K562 (cell line): ENCODE results near the gene FAM168B. TPM values are rescaled to one million over a fixed set of nuclear protein-coding genes. Genes with fewer than 3 reads are reported as not detected.

ENCODE experiments used
- ATAC-seq: fragments of 200-7000 bp; cut with Tn5 transposase; 3 replicates; pipeline ENCODE4 v1.9.1; 2020; ENCODE audit warnings: moderate library complexity
- BruUV-seq: library from RNA; stranded (reverse); fragments of 400-500 nt; replicated peaks from 2 replicates; lab custom pipeline; 2021; lab: Mats Ljungman, UMichigan
- CTCF ChIA-PET: fragments of 300-600 bp; formaldehyde crosslinking; extraction: SDS; loops from one replicate; lab custom pipeline; 2021; ENCODE audit warnings: low intra/inter-chr PET ratio; lab: Yijun Ruan, JAX
- POLR2A ChIA-PET: fragments of 300-600, 350-650 bp; sonication (Branson Sonifier 250); formaldehyde crosslinking; extraction: SDS; loops from one replicate; lab custom pipeline; 2021; ENCODE audit warnings: antibody characterized with exemption, inconsistent platforms; lab: Yijun Ruan, JAX
- DNase-seq, 4 experiments: peaks; one replicate each; pipeline versions ENCODE4 v3.0.0 to v3.0.0-alpha.2; 2011 to 2018; ENCODE audit warnings: low spot score in 3 of 4, mixed read lengths in 3 of 4; ENCODE audit errors: extremely low read depth in 1 of 4
- FAIRE-seq: peaks from 2 replicates; lab custom pipeline; 2011; peaks lifted over from hg19 to GRCh38; lab: Jason Lieb, UNC
- H2AFZ ChIP-seq: 2 replicates; pipeline ENCODE4 v1.6.0; 2011; ENCODE audit warnings: low read depth, low read length, control low read depth, inconsistent platforms
- H3K27ac ChIP-seq: fragments of 200-600 bp; 3 replicates; pipeline ENCODE4 v1.8.0; 2011; ENCODE audit warnings: low read depth, mild to moderate bottlenecking, control low read depth, inconsistent platforms, low read length, moderate library complexity, mixed read lengths; ENCODE audit errors: extremely low read depth
- H3K27me3 ChIP-seq, 2 experiments: fragments of 300-600 bp in 1 of 2; 2 replicates in 1 of 2; 3 replicates in 1 of 2; pipeline versions ENCODE4 v1.6.0 to v1.8.0; 2011; ENCODE audit warnings: inconsistent platforms in 2 of 2, low read length in 2 of 2, mild to moderate bottlenecking in 1 of 2, mixed read lengths in 1 of 2, moderate library complexity in 1 of 2; ENCODE audit not compliant: control insufficient read depth in 2 of 2, insufficient read depth in 2 of 2
- H3K36me3 ChIP-seq: fragments of 300-600 bp; 3 replicates; pipeline ENCODE4 v1.8.0; 2011; ENCODE audit warnings: mild to moderate bottlenecking, low read length, inconsistent platforms; ENCODE audit not compliant: control insufficient read depth, insufficient read depth
- H3K4me1 ChIP-seq, 2 experiments: fragments of 200-600 bp in 1 of 2; replicated peaks in 1 of 2; 2 replicates in 1 of 2; 3 replicates in 1 of 2; pipeline versions ENCODE4 v1.5.1 to v1.8.0; 2011; ENCODE audit warnings: inconsistent platforms in 2 of 2, low read length in 2 of 2, mild to moderate bottlenecking in 1 of 2, mixed read lengths in 1 of 2, moderate library complexity in 1 of 2; ENCODE audit not compliant: control insufficient read depth in 2 of 2, insufficient read depth in 2 of 2
- H3K4me2 ChIP-seq: 2 replicates; pipeline ENCODE4 v1.6.1; 2011; ENCODE audit warnings: low read length, control low read depth, inconsistent platforms, mixed read lengths; ENCODE audit not compliant: insufficient read depth
- H3K4me3 ChIP-seq: fragments of 200-600 bp; sonication (generic), shearing (Covaris generic); 2 replicates; pipeline ENCODE4 v1.5.1; 2016; ENCODE audit warnings: control low read depth, inconsistent platforms
- H3K79me2 ChIP-seq: fragments of 200-600 bp; 3 replicates; pipeline ENCODE4 v1.8.0; 2011; ENCODE audit warnings: low read length, inconsistent platforms; ENCODE audit not compliant: control insufficient read depth, insufficient read depth
- H3K9ac ChIP-seq, 2 experiments: 2 replicates each; pipeline versions ENCODE4 v1.6.0 to v1.6.1; 2011; ENCODE audit warnings: low read depth in 2 of 2, low read length in 2 of 2, control low read depth in 1 of 2, inconsistent platforms in 1 of 2, mild to moderate bottlenecking in 1 of 2, mixed read lengths in 1 of 2; ENCODE audit not compliant: insufficient read depth in 1 of 2
- H3K9me1 ChIP-seq: one replicate; pipeline ENCODE4 v1.6.0; 2011; ENCODE audit warnings: inconsistent platforms, mild to moderate bottlenecking, low read length, moderate library complexity; ENCODE audit not compliant: control insufficient read depth, insufficient read depth
- H3K9me3 ChIP-seq: replicated peaks from 2 replicates; pipeline ENCODE4 v1.5.1; 2011; ENCODE audit warnings: low read depth, low read length, inconsistent platforms; ENCODE audit not compliant: control insufficient read depth, insufficient read depth
- H4K20me1 ChIP-seq: replicated peaks from 2 replicates; pipeline ENCODE4 v1.6.1; 2011; ENCODE audit warnings: low read length, inconsistent platforms, mixed read lengths; ENCODE audit not compliant: control insufficient read depth, insufficient read depth
- DLX4 ChIP-seq: fragments of 250-450 bp; sonication (Bioruptor Pico); IDR thresholded peaks from 2 replicates; pipeline ENCODE4 v1.6.1; 2021; ENCODE audit warnings: mild to moderate bottlenecking
- E4F1 ChIP-seq: fragments of 250-450 bp; sonication (Bioruptor Pico); IDR thresholded peaks from 2 replicates; pipeline ENCODE4 v1.5.0; 2021; ENCODE audit warnings: mild to moderate bottlenecking, borderline replicate concordance
- PML ChIP-seq: IDR thresholded peaks from 2 replicates; pipeline ENCODE4 v1.6.1; 2012; ENCODE audit warnings: low read length, inconsistent platforms
- PTTG1 ChIP-seq: fragments of 450-650 bp; IDR thresholded peaks from 2 replicates; pipeline ENCODE4 v1.6.1; 2016; ENCODE audit warnings: low read depth, mild to moderate bottlenecking, missing genetic modification characterization, missing compliant biosample characterization
- REST ChIP-seq, 2 experiments: fragments of 450-650 bp; formaldehyde crosslinking in 1 of 2; IDR thresholded peaks; 2 replicates each; pipeline versions ENCODE4 v1.4.0 to v1.6.1; 2014 to 2020; ENCODE audit warnings: mild to moderate bottlenecking in 2 of 2, borderline replicate concordance in 1 of 2, low read depth in 1 of 2
- TSC22D4 ChIP-seq: fragments of 450-650 bp; IDR thresholded peaks from 2 replicates; pipeline ENCODE4 v1.6.1; 2016; ENCODE audit warnings: missing genetic modification characterization, missing biosample characterization, control low read depth
- ZEB2 ChIP-seq: fragments of 450-650 bp; IDR thresholded peaks from 2 replicates; pipeline ENCODE4 v1.6.1; 2016
- whole genome bisulfite sequencing: fragments of 100-300 bp; shearing (Covaris generic); methylation state at CpG from one replicate; pipeline ENCODE4 v1.1.6; 2016; ENCODE audit warnings: low coverage, mixed read lengths; ENCODE audit not compliant: insufficient coverage; ENCODE audit errors: missing lambda C conversion rate; 5-methylcytosine and 5-hydroxymethylcytosine counted together
- in situ Hi-C: fragments of 300-500 bp; cut with MboI; formaldehyde crosslinking; loops from 4 replicates; pipeline ENCODE4 v1.15.0; 2018; ENCODE audit warnings: inconsistent platforms, mixed read lengths
- intact Hi-C: fragments of 100-400 bp; cut with micrococcal nuclease; formaldehyde crosslinking; loops from 2 replicates; pipeline ENCODE4 v1.14.2; 2022
- polyA plus RNA-seq, 8 experiments: library from polyadenylated mRNA; depleted of rRNA in 4 of 8; stranded (reverse) in 5 of 8; unstranded in 3 of 8; fragments of >200 nt; fragmentation: Nextera tagmentation in 2 of 8; fragmentation: Illumina TruSeq in 1 of 8; extraction: Ambion mirVana in 2 of 8; extraction: Trizol in 1 of 8; gene quantifications; 2 replicates each; pipeline versions ENCODE4 v1.2.1 to v1.2.3, GENCODE V29; 2011 to 2014; ENCODE audit warnings: inconsistent platforms in 1 of 8, missing spikeins in 1 of 8
- total RNA-seq, 7 experiments: library from RNA; depleted of rRNA in 6 of 7; stranded (reverse); fragments of >200 nt in 6 of 7; fragmentation: Illumina TruSeq in 2 of 7; extraction: Trizol in 2 of 7; gene quantifications; 2 replicates each; pipeline versions ENCODE4 v1.2.1 to v1.2.3, GENCODE V29; 2011 to 2021; ENCODE audit warnings: low replicate concordance in 1 of 7

The FAM168B gene
- total and polyA plus RNA-seq, 9 of the 15 experiments (the other 6 are each of a cell fraction or from before 2014, with no cell fraction given), result 3.3 to 76.0 (median 46.1) TPM

GRCh38 chr2:131056932-131057287, 36.4 kb downstream of the FAM168B start:
- Histone ChIP-seq H3K9me1 (no peaks in the 10 kb centered on the region), H3K9me3 (no peaks in the 10 kb centered on the region), H4K20me1 (peaks cover 20% of the 10 kb centered on the region; the same call in 1 of the 2 replicates), H3K4me3 (no peak overlapping the region), H3K4me2 (no peak overlapping the region), H3K27me3 (no peaks in the 10 kb centered on the region), H3K9ac (no peak overlapping the region), H3K36me3 (peaks cover 81% of the 10 kb centered on the region), H3K79me2 (peaks cover 58% of the 10 kb centered on the region), H2AFZ (no peak overlapping the region), H3K27ac (no peak overlapping the region), H3K4me1 (no peaks in the 10 kb centered on the region; a peak in 1 of 5 replicates)
- ATAC-seq (no peak), FAIRE-seq (no peak), DNase-seq (no peak)
- 94% methylated on average over 3 of the region's 4 CpGs for WGBS
- intact Hi-C loops (no loop called here), in situ Hi-C loops (no loop called here)
- ChIA-PET POLR2A (no interaction called here), CTCF (no interaction called here)
- no TSS peak for BruUV-seq
- TF ChIP-seq TSC22D4 (no peak), ZEB2 (no peak), DLX4 (CRISPR knock-in tag) (no peak), PML (no peak), REST (IDR thresholded peaks at IDR 0.05; ENCODE audit: borderline replicate concordance) (no peak), REST (CRISPR knock-in tag; IDR thresholded peaks at IDR 0.05; ENCODE audit: low read depth) (no peak), PTTG1 (tag) (no peak), E4F1 (no peak)
